OCI-LY3 (cell line): Measurements from ENCODE around the gene CA12.

Source experiments
- EZH2phosphoT487 ChIP-seq: fragments of 200-600 bp; shearing (Covaris generic); IDR thresholded peaks from 2 replicates; pipeline ENCODE4 v1.6.1; 2018; ENCODE audit warnings: antibody characterized with exemption, mixed run types, low read depth
- TF ChIP-seq, protein P1 (sequence below): fragments of 200-600, 300-600 bp; sonication (generic); IDR thresholded peaks from 2 replicates; pipeline ENCODE4 v1.5.1; 2014; ENCODE audit warnings: antibody characterized with exemption, low read length, low read depth

DNA sequence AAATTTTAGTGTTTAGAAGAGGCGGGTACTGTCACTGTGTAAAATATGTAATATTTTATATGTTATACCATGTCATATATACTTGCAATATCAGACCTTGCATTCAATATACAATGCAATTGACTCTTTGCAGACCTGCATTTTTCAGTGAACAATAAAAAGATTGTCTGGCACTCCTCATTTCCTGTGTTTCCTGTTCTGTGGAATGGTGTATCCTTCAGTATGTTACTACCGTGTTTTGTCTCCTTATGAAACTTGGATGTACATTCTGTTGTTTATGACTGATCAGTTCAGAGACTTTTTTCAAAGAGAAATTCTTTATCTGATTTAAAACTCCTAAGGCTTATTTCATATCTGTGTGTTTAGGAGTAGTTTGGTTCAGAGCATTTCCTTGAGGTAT is 72.7 kb downstream of the CA12 start:
- TF ChIP-seq, protein P1, sequence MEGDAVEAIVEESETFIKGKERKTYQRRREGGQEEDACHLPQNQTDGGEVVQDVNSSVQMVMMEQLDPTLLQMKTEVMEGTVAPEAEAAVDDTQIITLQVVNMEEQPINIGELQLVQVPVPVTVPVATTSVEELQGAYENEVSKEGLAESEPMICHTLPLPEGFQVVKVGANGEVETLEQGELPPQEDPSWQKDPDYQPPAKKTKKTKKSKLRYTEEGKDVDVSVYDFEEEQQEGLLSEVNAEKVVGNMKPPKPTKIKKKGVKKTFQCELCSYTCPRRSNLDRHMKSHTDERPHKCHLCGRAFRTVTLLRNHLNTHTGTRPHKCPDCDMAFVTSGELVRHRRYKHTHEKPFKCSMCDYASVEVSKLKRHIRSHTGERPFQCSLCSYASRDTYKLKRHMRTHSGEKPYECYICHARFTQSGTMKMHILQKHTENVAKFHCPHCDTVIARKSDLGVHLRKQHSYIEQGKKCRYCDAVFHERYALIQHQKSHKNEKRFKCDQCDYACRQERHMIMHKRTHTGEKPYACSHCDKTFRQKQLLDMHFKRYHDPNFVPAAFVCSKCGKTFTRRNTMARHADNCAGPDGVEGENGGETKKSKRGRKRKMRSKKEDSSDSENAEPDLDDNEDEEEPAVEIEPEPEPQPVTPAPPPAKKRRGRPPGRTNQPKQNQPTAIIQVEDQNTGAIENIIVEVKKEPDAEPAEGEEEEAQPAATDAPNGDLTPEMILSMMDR: no peak
- TF ChIP-seq EZH2phosphoT487: no peak
